ENCODE measurements around the gene NRROS.

- TF ChIP-seq POLR2A (IDR thresholded peaks at IDR 0.05; ENCODE audit: low read length) (peak; percentile 18), GATA1 (IDR thresholded peaks at IDR 0.05; ENCODE audit: low read depth, low read length) (no peak)
Measured at GRCh38 chr3:196645897-196646665, 6.6 kb downstream of the NRROS start.
